Measurements from ENCODE around the gene RTL5.
"Not testable (repeated sequence)": the region's sequence is repeated elsewhere in the genome, so short reads cannot be mapped to it uniquely, and the experiment has no call there.

Gene RTL5

DNA sequence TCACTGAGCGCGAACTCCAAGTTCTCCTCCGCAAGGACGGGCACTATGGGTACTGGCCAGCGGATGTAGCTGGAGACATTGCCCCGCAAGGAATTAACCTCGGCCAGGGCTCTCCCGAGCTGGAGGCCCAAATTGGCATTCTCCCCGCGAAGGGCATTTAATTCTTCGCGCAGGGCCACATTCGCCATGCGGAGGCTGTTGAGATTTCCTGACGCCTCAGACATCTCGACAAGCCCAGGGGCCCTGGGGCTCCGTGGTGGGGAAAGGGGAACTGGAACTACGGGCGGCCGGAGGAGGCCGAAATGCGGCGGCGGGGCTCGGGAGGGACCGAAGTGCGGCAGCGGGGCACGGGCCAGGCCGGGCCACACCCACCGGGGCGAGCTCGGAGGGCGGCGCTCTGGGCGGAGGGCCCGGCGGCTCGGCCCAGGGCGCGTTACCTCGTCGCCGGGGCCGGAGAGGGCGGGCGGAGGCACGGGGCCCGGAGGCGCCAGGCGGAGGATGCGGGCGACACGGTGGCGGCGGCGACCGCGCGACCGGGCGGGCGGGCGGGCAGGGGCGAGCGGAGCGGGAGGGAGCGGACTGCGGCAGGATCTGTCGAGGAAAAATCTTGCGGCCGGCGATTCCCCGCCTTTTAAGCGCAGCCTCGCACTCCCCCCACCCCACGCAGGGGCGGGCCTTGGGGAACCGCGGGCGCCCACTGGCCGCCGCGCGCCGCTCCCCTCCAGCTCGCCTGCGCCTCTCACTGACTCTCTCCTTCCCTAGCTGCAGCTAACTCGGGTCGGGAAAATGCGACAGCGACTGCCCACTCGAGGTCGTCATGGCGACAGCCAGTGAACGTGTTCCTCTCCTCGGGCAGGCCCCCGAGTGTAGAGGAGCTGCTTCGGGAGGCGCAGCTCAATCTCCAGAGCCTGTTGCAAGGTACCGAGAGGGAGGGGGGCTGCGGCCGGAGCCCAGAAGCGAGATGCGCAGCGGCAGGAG, at the start of gene RTL5:
RTL5 (minus strand) TSS at position 599 of the 978 bp plus-strand sequence.
- peak; percentile 80 for DNase-seq (ENCODE audit: low spot score)

GRCh38 chrX:72180539-72180938, 48.8 kb upstream of the RTL5 start:
- DNase-seq (ENCODE audit: low spot score), result no peak

- no peak for DNase-seq (ENCODE audit: low spot score)
Observed at GRCh38 chrX:72176981-72177380, 45.3 kb upstream of the RTL5 start.

DNA sequence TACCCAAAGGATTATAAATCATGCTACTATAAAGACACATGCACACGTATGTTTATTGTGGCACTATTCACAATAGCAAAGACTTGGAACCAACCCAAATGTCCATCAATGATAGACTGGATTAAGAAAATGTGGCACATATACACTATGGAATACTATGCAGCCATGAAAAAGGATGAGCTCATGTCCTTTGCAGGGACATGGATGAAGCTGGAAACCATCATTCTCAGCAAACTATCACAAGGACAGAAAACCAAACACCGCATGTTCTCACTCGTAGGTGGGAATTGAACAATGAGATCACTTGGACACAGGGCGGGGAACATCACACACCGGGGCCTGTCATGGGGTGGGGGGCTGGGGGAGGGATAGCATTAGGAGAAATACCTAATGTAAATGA, 44.6 kb upstream of the RTL5 start:
- DNase-seq (ENCODE audit: low spot score), result not testable (repeated sequence)

- no peak for DNase-seq (ENCODE audit: low spot score)
Observed at GRCh38 chrX:72169008-72169728, 37.5 kb upstream of the RTL5 start.

GRCh38 chrX:72165551-72165950, 33.8 kb upstream of the RTL5 start:
- no peak for DNase-seq (ENCODE audit: low spot score)

DNA sequence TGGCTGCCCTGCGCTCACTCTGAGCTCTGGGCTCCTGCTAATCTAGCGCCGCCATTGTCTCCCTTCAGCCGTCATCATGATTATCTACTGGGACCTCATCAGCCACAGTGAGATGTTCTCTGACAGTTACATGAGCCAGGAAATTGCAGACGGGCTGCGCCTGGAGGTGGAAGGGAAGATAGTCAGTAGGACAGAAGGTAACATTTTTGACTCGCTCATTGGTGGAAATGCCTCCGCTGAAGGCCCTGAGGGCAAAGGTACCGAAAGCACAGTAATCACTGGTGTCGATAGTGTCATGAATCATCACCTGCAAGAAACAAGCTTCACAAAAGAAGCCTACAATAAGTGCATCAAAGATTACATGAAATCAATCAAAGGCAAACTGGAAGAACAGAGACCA, 28.1 kb upstream of the RTL5 start:
- no peak for DNase-seq (ENCODE audit: low spot score)

- no peak for DNase-seq (ENCODE audit: low spot score)
Observed at GRCh38 chrX:72158773-72159172, 27.1 kb upstream of the RTL5 start.

DNA sequence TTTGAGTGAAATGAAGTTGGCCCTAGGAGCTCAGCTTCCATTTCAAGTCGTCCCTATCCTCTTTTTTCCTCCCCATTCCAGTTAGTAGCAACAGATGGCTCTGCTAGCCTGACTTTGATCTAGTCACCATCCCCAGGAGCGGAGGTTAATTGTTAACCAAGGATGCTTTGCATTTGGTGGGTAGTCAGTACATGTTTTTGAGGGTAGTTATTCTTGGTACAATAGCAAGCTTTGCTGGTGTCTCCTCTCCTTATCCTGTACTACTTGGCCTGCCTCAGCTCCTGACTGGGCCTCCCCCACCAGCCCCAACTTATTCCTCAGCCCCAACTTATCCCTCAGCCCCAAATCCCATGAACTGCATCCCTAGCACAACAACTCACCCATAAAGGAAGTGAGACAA, 14.8 kb upstream of the RTL5 start:
- DNase-seq (ENCODE audit: low spot score), result peak; percentile 31

DNA sequence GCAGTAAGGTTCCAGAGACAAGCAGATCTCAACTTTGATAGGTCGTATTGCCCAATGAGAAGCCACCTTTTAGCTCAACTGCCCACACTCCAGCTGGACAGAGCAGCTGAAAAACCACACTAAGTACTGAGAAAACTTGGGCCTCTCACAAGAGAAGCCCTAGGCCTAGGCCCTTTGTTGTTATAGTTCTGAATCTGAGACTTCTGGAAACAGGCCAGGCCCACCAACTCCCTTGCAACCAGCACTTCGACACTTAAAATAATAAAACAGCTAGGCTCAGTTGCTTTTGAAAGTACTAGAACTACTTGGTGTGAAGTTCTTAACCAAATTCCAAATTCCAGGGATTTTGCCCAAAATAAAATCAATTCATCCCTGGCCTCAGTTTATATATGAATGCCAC, 13.5 kb upstream of the RTL5 start:
- DNase-seq (ENCODE audit: low spot score), result no peak

DNA sequence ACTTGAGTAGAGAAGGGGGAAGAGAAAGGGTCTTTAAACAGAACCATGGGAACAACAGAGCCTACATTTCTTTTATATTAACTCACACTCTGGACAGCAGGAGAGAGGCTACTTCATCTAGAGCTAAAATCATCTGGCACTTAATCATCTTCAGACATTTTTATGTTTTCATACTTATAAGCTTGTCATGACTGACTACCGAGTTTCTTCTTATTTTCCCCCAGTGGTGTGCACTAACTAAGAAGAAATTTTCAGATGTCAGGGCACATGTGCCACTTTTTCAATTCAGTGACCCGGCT, 11.8 kb upstream of the RTL5 start:
- DNase-seq (ENCODE audit: low spot score), result no peak

DNA sequence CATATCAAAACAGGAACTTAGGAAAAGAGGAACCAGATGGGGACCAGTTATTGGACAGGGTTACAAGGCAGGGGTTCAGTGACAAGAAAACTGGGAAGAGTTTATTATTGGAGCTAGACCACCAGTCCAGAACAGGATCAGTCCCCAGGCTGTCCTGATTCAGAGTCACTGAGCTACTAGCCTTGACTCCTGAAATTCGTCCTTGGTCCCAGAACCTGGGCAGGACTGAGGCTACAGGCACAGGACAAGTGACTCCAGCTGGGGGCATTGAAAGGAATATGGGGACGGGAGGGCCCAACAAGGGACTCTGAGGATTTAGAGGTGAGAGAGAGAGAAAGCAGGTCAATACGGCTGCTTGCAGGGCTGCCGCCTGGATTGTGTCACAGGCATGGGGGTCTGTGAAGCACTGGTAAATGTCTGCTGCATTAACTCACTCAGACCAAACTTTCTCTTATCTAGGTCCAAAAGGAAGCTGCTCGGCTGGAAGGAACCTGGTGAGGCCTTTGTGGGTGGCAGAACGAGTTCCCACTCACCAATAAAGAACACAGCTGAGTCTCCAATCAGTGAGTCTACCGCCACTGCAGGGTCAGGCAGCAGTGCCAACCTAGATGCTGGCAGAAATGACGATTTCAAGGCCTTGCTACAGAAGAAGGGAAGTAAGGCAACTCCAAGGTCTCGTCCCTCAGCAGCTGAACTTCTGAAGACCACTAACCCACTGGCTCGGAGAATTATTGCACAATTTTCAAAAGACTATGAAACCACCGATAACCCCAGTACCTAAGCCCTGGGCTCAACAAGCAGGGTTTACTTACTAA, 11.3 kb upstream of the RTL5 start:
- no peak for DNase-seq (ENCODE audit: low spot score)

- no peak for DNase-seq (ENCODE audit: low spot score)
Observed at GRCh38 chrX:72142094-72142793, 10.5 kb upstream of the RTL5 start.

- no peak for DNase-seq (ENCODE audit: low spot score)
Observed at GRCh38 chrX:72141372-72142004, 9.8 kb upstream of the RTL5 start.

- no peak for DNase-seq (ENCODE audit: low spot score)
Observed at GRCh38 chrX:72139538-72139937, 7.8 kb upstream of the RTL5 start.

GRCh38 chrX:72137846-72138495, 6.3 kb upstream of the RTL5 start:
- DNase-seq (ENCODE audit: low spot score), result no peak

DNA sequence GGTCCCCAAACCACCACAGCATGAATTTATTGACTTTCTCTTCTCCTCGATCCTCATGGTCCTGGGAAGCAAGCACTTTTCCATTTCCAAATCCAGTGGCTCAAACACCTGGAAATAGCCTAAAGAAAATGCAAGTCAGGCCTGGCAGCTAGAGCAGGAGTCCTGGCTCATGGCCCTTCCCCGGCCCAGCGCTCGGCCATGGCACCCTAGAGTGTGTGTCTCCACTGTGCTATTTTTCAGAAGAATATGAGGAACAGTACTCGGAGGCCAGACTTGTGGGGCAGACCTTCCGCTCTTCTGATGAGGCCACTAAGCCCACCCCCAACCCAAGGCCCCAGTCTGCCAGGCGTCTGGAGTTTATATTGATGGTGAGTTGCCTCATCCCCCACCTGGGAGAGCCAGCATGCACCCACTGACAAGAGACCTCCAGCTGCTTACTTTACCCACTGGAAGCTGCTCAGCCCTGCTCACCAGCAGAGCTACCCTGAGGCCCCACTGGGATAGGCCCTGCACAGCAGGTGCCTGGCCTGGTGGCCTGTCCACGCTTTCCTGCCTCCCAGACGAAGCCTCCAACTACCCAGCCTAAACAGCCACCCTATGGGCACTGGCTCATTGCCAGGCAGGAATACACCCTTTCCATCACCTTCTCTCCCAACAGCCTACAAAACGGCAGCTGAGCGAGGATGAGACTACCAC, 2.3 kb upstream of the RTL5 start:
- DNase-seq (ENCODE audit: low spot score), result no peak

- no peak for DNase-seq (ENCODE audit: low spot score)
Observed at GRCh38 chrX:72132456-72132855, 741 bp upstream of the RTL5 start.

GRCh38 chrX:72130762-72131250, 909 bp downstream of the RTL5 start:
- no peak for DNase-seq (ENCODE audit: low spot score)

DNA sequence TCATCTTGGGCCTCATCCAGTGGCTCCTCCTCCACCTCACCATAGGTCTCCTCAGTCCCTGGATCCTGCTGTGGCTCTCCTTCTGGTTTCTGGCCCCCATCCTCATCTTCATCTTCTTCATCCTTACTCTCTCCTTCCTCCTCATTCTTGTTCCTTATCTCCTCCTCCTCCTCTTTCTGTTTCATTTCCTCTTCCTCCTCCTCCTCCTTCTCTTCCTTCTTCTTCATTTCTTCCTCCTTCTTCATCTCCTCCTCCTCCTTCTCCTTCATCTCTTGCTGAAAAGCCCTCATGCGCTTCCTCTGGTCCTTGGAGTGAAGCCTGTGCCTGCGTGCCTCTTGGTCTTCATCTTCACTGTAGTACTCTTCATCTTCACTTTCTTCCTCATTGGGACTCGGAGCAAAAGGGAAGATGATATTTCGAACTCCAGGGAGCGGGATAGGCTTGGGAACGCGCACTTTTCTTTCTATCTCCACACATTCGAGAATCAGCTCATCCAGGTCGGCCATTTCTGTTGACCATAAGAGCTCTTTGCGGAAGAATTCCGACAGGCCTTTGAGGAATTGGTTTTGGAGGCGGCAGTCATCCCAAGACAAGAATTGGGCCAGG, 1.5 kb downstream of the RTL5 start:
- DNase-seq (ENCODE audit: low spot score), result no peak
